T-helper 1 cell (primary cell): ENCODE measurements around the gene OCA2.

Experiments used
- DNase-seq, 5 donors: peaks; one replicate each; pipeline ENCODE4 v3.0.0-alpha.2; 2012 to 2020

Gene OCA2

GRCh38 chr15:28103831-28104230 is 4.7 kb upstream of the OCA2 start:
- no peak for DNase-seq

GRCh38 chr15:28101983-28102441 is 2.9 kb upstream of the OCA2 start:
- no peak for DNase-seq

GRCh38 chr15:28101201-28101600 is 2.1 kb upstream of the OCA2 start:
- DNase-seq, result no peak

DNA sequence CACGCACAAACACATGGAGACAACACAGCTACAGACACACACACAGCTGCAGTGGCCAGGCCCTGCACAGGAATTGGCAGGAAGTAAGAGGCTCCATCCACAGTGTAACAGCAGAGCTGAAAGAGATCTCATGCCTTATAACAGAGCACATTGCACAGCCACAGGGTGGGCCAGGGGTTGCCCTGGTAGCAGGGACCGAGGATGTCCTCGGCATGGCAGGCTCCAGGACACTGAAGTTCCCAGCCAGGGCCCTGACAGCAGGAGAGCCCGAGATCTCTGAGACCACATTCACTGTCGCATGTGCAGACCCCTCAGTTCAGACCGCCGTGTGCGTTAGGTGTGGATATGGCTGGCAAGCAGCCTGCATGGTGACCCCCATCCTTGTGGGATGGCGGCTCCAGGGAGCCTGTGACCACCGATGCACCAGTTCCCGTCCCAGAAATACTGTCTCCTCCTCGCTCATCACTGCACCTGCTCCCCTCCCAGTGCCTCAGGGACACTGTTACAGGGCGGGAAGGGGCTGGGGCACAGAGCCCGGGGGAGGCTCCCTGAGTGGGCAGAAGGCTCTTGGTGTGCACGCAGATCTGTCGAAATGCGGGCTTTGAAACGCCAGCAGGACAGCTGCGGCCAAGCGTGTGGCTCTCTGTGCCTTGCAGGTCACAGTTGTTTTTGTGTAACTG is 1.5 kb upstream of the OCA2 start:
- no peak for DNase-seq

DNA sequence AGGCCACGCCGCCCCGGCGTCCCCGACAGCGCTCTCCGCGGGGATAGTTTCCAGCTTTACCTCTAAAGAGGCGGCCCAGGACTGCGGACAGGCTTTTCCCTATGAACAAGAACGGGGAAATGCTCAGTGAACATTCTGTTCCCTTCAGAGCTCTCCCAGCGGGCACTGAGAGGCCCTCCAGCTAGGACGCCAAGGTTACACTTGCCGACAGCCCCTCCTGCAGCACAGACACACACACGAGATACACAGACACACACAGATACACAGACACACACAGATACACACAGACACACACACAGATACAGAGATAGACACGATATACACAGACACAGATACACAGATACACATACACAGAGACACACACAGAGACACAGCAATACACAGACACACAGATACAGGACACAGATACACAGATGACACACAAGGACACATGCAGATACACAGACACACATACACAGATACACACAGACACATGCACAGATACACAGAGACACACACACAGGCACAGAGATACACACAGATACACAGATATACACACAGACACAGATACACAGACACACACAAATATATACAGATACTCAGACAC is 533 bp upstream of the OCA2 start:
- no peak for DNase-seq

DNA sequence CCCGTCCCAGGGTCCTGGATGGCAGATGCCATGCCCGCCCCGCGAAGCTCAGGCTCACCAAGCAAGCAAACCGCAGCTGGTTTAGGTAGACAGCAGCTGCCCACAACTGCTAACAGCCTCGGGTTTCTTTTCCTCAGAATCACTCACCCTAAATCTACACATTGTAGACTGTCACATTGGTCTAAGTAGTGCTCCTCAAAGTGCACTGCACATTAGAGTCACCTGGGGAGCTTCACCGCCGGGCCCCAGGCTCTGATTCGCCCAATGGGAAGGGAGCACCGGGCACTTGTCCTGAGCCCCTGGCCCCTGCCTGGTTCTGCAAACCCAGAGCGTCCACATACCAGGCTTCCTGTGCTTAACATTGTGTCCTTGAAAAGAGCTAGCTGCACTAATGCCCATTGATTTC is 752 bp downstream of the OCA2 start:
- DNase-seq, result no peak

DNA sequence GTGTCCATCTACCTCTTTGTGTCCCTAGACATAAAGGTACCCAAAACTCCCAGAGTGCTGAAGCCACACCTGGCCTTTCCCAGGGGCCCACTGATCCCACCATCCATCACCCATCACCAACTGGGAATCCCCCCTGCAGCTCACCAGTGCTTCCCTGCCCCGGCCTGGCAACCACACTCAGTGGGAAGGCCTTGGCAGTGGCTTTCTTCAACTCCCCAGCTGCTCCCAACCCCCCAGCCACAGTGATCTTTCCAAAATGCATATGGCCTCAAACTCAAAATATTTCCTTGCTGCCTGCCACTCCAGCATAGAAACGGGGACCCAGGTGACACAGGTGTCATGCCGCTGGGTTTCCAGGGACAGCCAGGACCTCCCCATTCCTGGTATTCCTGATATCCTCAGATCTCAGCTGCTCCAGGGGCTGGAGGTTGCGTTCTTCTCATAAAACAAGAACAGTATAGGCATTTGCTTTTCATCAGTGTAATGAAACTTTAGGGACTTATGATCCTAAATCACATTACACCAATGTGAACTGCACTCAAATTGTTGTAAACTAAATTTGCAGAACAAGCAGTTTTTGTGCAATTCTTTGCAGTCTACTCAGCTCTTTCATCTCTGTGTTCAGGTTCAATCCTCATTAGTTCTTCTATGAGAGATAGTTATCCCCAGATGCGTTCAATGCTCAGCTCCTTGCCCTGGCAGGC is 1.3 kb downstream of the OCA2 start:
- DNase-seq, result no peak

- no peak for DNase-seq
Observed at GRCh38 chr15:28096670-28097431, 2.3 kb downstream of the OCA2 start.

DNA sequence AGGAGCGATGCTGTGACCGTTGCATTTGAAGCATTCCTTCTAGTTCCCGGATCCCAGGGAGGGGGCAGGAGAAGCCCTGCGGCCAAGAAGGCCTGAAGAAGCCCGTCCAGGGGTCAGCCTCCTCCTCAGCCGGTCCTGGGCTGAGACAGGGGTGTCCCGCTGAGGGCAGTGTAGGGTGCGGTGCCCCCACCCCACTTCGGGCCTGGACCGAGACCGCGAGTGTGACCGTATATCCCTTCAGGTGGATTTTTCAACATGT is 2.8 kb downstream of the OCA2 start:
- DNase-seq, result no peak

- DNase-seq, result peak in 2 of 5 donors; percentile 13 to 30
Observed at GRCh38 chr15:28094732-28095521, 4.2 kb downstream of the OCA2 start.

DNA sequence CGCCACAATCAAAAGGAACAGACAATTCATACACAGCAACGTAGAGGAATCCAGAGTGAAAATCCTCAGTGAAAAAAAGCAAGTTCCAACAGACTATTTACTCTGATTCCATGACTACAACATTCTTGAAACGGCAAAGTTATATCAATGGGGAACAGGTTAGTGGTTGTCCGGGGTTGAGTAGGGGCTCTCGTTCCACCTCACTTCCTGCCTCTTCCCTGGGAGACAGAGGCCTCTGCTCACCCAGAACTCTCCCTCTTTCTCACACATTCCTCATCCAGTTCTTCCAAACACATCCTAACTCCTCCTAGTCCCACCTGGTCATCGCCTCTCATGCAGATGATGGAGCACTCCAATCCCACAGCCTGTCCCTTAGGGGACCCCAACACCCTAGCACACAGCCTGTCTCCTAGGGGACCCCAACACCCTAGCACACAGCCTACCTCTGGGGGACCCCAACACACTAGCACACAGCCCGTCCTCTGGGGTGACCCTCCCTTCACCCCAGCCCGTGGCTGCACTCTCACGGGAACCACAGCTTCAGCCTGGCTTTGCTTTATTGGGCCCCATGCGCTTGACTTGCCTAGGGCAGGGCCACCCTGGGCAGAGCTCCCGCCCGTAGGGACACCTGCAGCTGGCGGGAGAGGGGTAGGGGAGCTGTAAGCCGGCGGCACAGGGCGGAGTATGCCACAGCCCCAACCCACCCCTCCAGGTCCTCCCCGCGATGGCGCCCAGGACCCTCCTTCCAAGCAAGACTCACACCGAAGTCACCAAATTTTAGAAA is 5.2 kb downstream of the OCA2 start:
- DNase-seq, result no peak

GRCh38 chr15:28091313-28091712 is 7.8 kb downstream of the OCA2 start:
- DNase-seq, result no peak

DNA sequence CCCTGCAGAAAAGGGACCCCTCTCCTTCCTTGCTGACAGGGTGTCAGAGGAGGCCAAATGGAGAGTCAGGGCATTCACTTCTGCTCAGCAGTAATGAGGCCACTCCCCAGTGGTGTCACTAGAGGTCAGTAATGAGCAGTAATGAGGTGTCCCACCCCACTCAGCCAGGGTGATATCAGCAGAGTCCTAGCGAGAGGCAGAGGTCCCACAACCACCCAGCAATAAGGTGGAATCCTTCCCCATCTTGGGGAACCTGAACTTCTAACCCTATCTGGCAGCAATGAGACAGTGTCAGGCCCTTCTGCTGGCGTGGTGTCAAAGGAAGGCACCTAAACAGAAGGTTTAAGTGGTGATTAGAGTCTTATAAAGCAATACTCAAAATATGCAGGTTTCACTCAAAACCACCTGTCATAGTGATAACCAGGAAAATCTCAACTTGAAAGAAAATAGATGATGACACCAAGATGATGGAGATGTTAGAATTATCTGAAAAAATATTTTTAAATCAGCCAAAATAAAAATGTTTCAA is 12.9 kb downstream of the OCA2 start:
- peak in 2 of 5 donors; percentile 57 to 58 for DNase-seq

GRCh38 chr15:28085489-28086174 is 13.5 kb downstream of the OCA2 start:
- DNase-seq, result no peak

- DNase-seq, result no peak
Observed at GRCh38 chr15:28084547-28084946, 14.6 kb downstream of the OCA2 start.

DNA sequence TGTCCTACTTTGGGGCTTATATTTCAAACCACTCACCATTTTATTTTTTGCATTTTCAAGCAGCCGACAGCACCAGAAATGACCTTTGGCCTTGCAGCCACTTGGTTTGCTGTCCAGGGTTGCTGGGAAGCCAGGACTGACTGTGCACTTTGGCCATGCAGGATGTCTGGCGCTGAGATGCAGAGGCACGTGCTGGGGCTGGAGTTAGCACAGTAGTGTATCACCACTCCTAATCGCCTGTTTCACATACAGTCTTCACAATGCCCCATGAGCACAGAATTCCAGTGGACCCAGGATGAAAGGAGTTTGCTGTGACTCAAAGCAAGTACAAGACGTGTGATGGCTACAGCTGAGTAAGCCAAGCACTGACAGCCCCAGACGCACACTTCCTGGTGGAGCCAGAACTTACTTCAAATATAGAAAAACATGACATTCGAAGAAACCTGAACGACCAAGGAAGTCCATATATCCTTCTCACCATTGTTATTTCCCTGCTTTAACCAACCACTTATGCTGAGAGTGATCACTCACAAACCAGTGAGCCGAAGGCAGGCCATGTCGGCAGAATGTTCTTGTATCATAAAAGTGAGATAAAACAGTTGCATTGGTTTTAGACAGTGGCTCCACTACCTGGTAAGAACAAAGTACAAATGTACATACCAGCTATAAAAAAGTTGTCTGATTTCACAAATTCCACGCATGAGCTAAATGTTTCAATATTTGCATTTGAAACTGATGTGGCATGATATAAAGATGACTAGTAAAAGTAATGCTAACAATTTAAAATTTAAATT is 16.0 kb downstream of the OCA2 start:
- no peak for DNase-seq

DNA sequence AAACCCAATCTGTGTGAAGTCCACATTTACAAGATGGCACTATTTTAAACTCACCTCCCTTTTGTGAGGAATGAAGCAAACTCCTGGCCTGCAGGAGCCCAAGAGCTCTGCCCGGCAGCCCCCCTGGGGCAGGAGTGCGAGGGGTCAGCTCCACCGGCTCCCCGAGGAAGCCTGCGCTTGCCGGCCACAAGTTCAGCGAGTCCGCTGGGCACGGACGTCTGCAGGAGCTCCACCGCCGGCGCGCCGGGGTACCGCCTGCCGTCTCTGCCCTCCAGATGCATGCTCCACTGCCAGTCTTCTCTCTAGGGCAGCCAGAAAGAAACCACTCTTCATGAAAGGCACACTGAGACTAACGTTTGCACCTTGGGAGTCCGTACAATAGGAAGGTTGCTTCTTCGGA is 17.5 kb downstream of the OCA2 start:
- DNase-seq, result no peak

DNA sequence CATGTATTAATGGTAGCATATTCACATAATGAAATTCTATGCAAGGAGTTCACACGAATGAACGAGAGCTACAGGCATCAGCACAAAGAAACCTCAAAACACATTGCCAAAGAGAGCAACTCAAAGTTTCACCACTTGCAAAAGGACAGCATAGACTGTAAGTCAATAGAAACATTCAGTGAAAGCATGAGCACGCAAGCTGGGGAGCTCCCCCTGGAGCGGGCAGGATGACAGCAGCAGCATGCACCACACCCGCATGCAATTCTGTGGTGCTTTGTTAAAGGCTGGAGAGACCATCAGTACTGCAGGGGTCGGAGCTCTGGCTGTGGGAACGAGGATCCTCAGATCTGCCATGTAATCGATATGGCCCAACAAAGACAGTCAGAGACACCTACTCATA is 18.7 kb downstream of the OCA2 start:
- DNase-seq, result no peak

DNA sequence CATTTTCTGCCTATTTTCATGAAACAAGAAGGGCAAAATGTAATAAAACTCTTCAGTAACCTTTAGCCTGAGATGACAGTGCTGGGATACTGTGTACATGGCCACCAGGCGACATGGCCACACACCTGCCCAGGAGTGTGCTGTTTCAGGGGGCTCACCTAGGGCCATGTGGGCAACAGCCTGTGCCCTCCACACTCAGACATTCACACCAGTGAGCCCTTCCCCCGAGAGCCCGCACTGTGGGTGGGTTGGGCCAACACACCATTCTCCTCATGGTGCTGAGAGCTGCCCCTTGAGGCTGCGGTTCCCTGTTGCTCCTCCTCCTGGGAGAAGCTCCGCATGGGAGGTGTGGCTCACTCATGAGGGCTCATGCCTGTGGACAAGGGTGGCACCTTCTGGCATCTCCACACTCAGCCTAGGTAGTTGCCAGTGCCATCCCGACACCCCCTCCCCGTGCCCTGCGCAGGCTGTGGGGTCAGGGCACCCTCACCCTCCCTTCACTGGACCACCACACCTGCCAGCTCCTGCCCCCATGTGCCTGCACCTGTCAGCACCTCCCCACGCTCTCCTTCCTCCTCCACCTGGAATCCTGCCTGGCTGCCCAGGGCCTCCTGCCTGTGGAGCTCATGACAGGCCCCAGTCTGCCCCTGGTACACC is 19.7 kb downstream of the OCA2 start:
- no peak for DNase-seq
